Caco-2 (cell line): Measurements from ENCODE around the gene RFTN1. TPM values are rescaled to one million over a fixed set of nuclear protein-coding genes. Genes with fewer than 3 reads are reported as not detected.

Experiments
- BruUV-seq: library from RNA; stranded (reverse); fragments of 400-500 nt; replicated peaks from 2 replicates; lab custom pipeline; 2021; lab: Mats Ljungman, UMichigan
- CTCF ChIA-PET: fragments of 300-600 bp; sonication (Branson Sonifier 250); formaldehyde crosslinking; loops from one replicate; lab custom pipeline; 2022; ENCODE audit warnings: antibody characterized with exemption; lab: Charles Lee
- POLR2A ChIA-PET: fragments of 300-600 bp; sonication (Branson Sonifier 250); formaldehyde crosslinking; loops from one replicate; lab custom pipeline; 2022; ENCODE audit warnings: antibody characterized with exemption; lab: Charles Lee
- DNase-seq, 2 experiments: peaks; one replicate each; pipeline versions ENCODE4 v3.0.0 to v3.0.0-alpha.2; 2020 to 2022
- H3K27me3 ChIP-seq: replicated peaks from 2 replicates; pipeline ENCODE4 v1.6.0; 2011; ENCODE audit warnings: low read length; ENCODE audit not compliant: control insufficient read depth, insufficient read depth
- H3K36me3 ChIP-seq: 2 replicates; pipeline ENCODE4 v1.5.1; 2011; ENCODE audit warnings: low read length; ENCODE audit not compliant: control insufficient read depth, insufficient read depth
- H3K4me1 ChIP-seq: fragments of 250-450 bp; sonication (Bioruptor Pico); 2 replicates; pipeline ENCODE4 v1.5.1; 2020; ENCODE audit warnings: mild to moderate bottlenecking
- H3K4me3 ChIP-seq: 2 replicates; pipeline ENCODE4 v1.5.1; 2011; ENCODE audit warnings: low read depth, mild to moderate bottlenecking, control low read depth, low read length
- H3K9me3 ChIP-seq: fragments of 250-450 bp; sonication (Bioruptor Pico); 2 replicates; pipeline ENCODE4 v1.5.1; 2020; ENCODE audit warnings: mild to moderate bottlenecking, moderate library complexity
- H3K27ac Mint-ChIP-seq: one replicate; pipeline ENCODE4 v1.8.0; 2022; ENCODE audit warnings: mixed read lengths; ENCODE audit not compliant: unreplicated experiment
- H3K27me3 Mint-ChIP-seq: one replicate; pipeline ENCODE4 v1.8.0; 2022; ENCODE audit warnings: mixed read lengths; ENCODE audit not compliant: insufficient read depth, unreplicated experiment
- H3K36me3 Mint-ChIP-seq: one replicate; pipeline ENCODE4 v1.8.0; 2022; ENCODE audit warnings: mild to moderate bottlenecking, mixed read lengths; ENCODE audit not compliant: insufficient read depth, unreplicated experiment
- H3K4me1 Mint-ChIP-seq: one replicate; pipeline ENCODE4 v1.8.0; 2022; ENCODE audit warnings: low read depth, mixed read lengths; ENCODE audit not compliant: unreplicated experiment
- H3K4me3 Mint-ChIP-seq: one replicate; pipeline ENCODE4 v1.8.0; 2022; ENCODE audit warnings: mild to moderate bottlenecking, moderate library complexity, mixed read lengths; ENCODE audit not compliant: unreplicated experiment
- H3K9me3 Mint-ChIP-seq: one replicate; pipeline ENCODE4 v1.8.0; 2022; ENCODE audit warnings: mixed read lengths; ENCODE audit not compliant: unreplicated experiment
- CTCF ChIP-seq, 2 experiments: fragments of 200-600 bp in 1 of 2; IDR thresholded peaks; 1 replicate in 1 of 2; 2 replicates in 1 of 2; pipeline versions ENCODE4 v1.5.1 to v1.8.0; 2011 to 2022; ENCODE audit warnings: antibody characterized with exemption in 1 of 2, control low read depth in 1 of 2, inconsistent platforms in 1 of 2, low read depth in 1 of 2, low read length in 1 of 2, mild to moderate bottlenecking in 1 of 2, moderate library complexity in 1 of 2; ENCODE audit not compliant: insufficient read depth in 1 of 2, severe bottlenecking in 1 of 2, unreplicated experiment in 1 of 2
- intact Hi-C: fragments of 100-400 bp; cut with micrococcal nuclease; formaldehyde crosslinking; loops from one replicate; pipeline ENCODE4 v1.10.0; 2022; ENCODE audit not compliant: unreplicated experiment
- total RNA-seq: library from RNA; stranded (reverse); gene quantifications from 2 replicates; pipeline ENCODE4 v1.2.3, GENCODE V29; 2022

The RFTN1 gene
- total RNA-seq, 1 experiment from 2014 or later = 10.2 TPM

DNA sequence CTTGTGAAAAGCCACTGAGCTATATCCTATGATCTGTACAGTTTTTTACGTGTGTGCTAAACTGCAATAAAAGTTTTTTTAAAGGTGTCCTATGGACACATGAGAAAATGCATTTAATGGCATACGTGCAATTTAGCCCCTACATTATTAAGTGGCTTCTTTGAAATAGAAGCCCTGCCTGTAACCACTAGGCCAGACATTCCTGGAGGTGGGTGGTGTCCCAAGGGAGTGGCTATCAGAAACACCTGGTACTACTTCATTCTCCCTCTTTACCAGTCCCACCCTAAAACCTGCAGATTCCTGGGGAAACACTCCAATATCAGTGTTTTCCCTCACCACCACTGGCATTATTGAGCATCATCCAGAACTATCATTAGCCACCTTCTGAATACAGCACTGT is 148.5 kb downstream of the RFTN1 start:
- TF ChIP-seq CTCF (IDR thresholded peaks at IDR 0.05; ENCODE audit: insufficient read depth in 1 of 2, low read depth in 1 of 2, low read length in 1 of 2, severe bottlenecking in 1 of 2, unreplicated experiment in 1 of 2) = no peak
- H3K27me3 ChIP-seq = no peaks in the 10 kb centered on the region
- ChIA-PET POLR2A (no interaction called here), CTCF (no interaction called here)
- DNase-seq = no peak
- no peak overlapping the region for H3K4me3 Mint-ChIP-seq
- H3K9me3 Mint-ChIP-seq = no peaks in the 10 kb centered on the region
- no peaks in the 10 kb centered on the region for H3K36me3 ChIP-seq
- H3K27me3 Mint-ChIP-seq = no peaks in the 10 kb centered on the region
- H3K36me3 Mint-ChIP-seq = no peaks in the 10 kb centered on the region
- peaks cover 7% of the 10 kb centered on the region for H3K4me1 ChIP-seq
- H3K9me3 ChIP-seq = no peaks in the 10 kb centered on the region
- intact Hi-C loops = no loop called here
- peaks cover 8% of the 10 kb centered on the region for H3K4me1 Mint-ChIP-seq
- H3K4me3 ChIP-seq = no peak overlapping the region
- BruUV-seq = no TSS peak
- H3K27ac Mint-ChIP-seq = no peak overlapping the region

DNA sequence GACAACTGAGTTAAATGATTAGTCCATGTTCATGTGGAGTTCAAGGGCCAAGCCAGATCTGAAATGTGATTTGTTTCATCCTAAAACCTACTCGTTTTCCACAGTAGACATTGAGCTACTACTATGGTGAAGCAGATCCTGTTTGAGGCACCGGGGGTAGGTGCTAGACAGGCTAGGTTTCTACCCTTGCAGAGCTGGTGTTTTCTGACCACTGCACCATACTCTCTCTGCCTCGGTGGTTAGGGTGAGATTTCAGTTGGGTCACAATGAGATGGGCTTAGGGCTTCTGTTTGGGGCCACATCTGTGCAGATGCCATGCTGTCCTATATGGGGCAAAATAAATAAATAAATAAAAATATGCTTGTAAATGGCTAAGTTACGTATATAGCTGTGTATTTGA is 149.2 kb downstream of the RFTN1 start:
- TF ChIP-seq CTCF (IDR thresholded peaks at IDR 0.05; ENCODE audit: insufficient read depth in 1 of 2, low read depth in 1 of 2, low read length in 1 of 2, severe bottlenecking in 1 of 2, unreplicated experiment in 1 of 2) = no peak
- Mint-ChIP-seq H3K36me3 (no peaks in the 10 kb centered on the region), H3K27me3 (no peaks in the 10 kb centered on the region), H3K27ac (no peak overlapping the region), H3K4me3 (no peak overlapping the region), H3K9me3 (no peaks in the 10 kb centered on the region), H3K4me1 (peaks cover 2% of the 10 kb centered on the region)
- Histone ChIP-seq H3K27me3 (no peaks in the 10 kb centered on the region), H3K4me1 (peaks cover under 1% of the 10 kb centered on the region; the same call in 1 of the 2 replicates), H3K9me3 (no peaks in the 10 kb centered on the region), H3K4me3 (no peak overlapping the region), H3K36me3 (no peaks in the 10 kb centered on the region)
- DNase-seq = no peak
- intact Hi-C loops = no loop called here
- ChIA-PET POLR2A (no interaction called here), CTCF (no interaction called here)
- no TSS peak for BruUV-seq

DNA sequence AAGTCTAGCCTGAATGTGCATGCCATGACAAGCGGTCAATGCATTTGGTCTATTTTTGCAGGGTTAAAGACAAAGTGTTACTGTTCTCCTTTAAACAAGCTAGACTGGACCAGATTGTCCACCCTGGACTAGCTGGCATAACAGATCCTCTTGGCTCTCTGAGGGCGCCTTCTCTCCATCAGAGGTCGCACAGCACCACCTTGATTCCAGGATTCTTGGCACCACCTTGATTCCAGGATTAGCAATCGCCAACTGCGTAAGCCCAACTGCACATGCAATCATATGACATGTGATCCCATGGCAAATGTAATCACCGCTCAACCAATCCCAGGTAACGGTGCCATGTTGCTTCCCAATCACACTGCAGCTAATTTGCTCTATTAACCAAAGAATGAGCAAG is 149.9 kb downstream of the RFTN1 start:
- Histone ChIP-seq H3K9me3 (no peaks in the 10 kb centered on the region), H3K4me1 (no peaks in the 10 kb centered on the region), H3K4me3 (no peak overlapping the region), H3K36me3 (no peaks in the 10 kb centered on the region), H3K27me3 (no peaks in the 10 kb centered on the region)
- no peak overlapping the region for H3K27ac Mint-ChIP-seq
- no peaks in the 10 kb centered on the region for H3K36me3 Mint-ChIP-seq
- H3K27me3 Mint-ChIP-seq = no peaks in the 10 kb centered on the region
- H3K4me3 Mint-ChIP-seq = no peak overlapping the region
- no peaks in the 10 kb centered on the region for H3K4me1 Mint-ChIP-seq
- intact Hi-C loops = no loop called here
- DNase-seq = no peak
- POLR2A ChIA-PET = no interaction called here
- H3K9me3 Mint-ChIP-seq = no peaks in the 10 kb centered on the region
- no TSS peak for BruUV-seq
- no peak for TF ChIP-seq CTCF (IDR thresholded peaks at IDR 0.05; ENCODE audit: insufficient read depth in 1 of 2, low read depth in 1 of 2, low read length in 1 of 2, severe bottlenecking in 1 of 2, unreplicated experiment in 1 of 2)
- CTCF ChIA-PET = no interaction called here
